ENCODE measurements around the gene ETV7.
A peak's percentile ranks its signal among the peaks of the same experiment; 100 is the strongest.
"Not testable (repeated sequence)": the region's sequence is repeated elsewhere in the genome, so short reads cannot be mapped to it uniquely, and the experiment has no call there.

The ETV7 gene

DNA sequence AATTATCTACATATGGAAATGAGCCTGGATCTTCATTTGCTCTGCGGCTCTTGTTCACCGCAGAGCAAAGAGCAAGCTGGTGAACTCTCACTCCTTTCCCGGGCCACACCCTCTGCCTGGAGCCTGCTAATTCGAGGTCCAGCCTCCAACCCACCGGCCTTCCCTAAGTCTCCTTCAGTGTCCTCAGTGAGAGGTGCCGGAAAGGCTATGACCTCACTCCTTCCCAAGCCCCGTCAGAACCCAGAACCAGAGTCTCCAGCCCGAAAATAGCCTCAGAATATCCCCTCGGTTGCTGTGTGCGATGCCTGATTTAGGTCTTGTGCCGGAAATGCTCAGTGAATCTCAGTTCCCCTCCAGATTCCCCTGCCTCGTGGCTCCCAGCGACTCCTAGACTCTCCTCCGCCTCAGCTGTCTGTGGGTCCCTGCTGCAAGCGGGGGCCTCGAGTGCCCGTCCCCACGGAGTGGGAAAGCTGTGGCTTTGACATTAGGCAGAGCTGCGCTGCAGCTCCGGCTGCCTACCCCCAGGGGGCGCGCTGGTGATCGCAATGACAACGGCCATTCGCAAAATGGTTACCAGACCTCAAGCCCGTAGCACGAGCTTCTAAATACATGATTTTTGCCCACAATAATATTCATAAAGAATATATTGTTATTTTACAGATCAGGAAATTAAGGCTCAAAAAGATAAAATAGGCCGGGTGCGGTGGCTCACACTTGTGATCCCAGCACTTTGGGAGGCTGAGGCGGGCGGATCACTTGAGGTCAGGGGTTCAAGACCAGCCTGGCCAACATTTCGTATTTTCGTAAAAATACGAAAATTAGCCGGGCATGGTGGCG lies 46.6 kb downstream of the ETV7 start:
- DNase-seq (ENCODE audit: low read depth in 2 of 2), result peak; percentile 64 to 69

DNA sequence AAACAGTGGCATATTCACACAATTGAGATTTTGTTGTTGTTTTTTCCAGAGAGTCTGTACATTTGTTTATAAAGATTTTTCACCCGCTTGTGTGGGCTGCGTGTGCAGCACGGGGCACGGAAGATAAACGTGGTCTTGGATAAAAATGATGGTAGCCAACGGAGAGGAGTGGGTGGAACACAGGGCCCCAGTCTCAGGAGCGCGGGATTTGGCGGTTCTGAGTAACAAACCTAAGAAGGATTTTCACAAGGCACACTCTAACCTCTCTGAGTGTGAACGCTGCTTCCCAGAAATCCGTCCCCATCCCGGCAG lies 47.2 kb downstream of the ETV7 start:
- no peak for DNase-seq (ENCODE audit: low read depth in 2 of 2)

DNA sequence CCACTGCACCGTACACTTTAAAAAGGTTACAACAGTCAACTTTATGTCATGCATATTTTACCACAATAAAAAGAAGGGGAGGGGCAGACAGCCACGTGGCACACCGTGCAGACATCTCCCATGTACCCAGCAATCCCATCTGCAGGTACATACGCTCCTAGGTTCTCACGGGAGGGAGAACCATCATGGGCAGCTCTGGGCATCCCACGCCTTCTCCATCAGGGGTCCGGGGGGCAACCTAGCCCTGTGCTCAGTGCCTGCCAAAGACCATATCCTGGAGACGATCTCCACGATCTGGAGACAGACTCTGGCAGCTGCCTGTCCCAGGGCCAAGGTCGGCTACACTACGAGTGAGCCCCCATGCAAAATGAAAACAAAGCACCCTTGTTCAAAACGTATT lies 48.3 kb downstream of the ETV7 start:
- DNase-seq (ENCODE audit: low read depth in 2 of 2), result no peak

DNA sequence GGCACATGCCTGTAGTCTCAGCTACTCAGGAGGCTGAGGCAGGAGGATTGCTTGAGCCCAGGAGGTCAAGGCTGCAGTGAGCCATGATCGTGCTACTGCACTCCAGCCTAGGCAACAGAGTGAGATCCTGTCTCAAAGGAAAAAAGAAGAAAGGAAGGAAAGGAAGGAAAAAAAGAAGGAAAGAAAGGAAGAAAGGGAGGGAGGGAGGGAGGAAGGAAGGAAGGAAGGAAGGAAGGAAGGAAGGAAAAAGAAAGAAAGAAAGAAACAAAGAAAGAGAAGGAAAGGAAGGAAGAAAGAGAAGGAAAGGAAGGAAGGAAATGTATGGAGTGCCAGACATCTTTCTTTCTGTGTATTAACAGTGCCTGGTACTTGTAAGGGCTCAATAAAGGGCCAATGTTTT lies 49.2 kb downstream of the ETV7 start:
- not testable (repeated sequence) for DNase-seq (ENCODE audit: low read depth in 2 of 2)

DNA sequence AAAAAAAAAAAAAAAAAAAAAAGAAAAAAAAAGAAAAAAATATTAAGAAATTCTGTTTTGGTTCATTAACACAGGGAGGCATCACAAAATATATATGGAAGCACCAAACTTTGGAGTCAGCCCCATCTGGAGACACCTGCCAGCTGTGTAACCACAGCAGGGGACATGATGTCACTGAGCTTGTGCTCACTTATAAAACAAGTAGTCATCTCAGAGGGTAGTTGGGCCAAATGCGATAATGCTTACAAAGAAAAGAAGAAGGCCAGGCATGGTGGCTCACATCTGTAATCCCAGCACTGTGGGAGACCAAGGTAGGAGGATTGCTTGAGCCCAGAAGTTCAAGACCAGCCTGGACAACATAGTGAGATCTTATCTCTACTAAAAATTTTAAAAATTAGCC lies 49.7 kb downstream of the ETV7 start:
- DNase-seq (ENCODE audit: low read depth in 2 of 2), result no peak

DNA sequence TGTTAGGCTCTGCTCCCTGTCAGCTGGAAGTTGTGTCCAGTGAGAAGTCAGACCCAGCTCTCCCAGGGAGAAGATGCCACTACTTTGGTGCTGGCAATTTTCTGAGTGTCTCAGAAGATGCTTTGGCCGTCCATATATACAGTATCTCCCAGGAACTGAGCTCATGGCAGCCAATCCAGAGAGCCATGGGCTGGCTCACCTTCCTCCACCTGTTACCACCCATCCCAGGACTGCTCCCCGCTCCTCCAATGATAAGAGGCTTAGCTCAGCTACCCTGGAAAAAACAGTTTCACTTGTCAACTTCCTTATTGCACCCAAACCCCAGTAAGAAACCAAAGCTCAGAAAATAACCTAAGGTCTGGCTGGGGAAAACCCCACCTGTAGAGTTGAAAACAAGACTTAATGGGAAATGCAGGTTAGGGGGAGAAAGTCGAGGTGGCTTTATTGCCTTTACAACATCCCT lies 50.7 kb downstream of the ETV7 start, which contains the start of gene BNIP5:
BNIP5 (minus strand) TSS at position 110 of the 463 bp plus-strand sequence. CDS start 6,198 bp downstream, outside the sequence.
- no peak for DNase-seq (ENCODE audit: low read depth in 2 of 2)

DNA sequence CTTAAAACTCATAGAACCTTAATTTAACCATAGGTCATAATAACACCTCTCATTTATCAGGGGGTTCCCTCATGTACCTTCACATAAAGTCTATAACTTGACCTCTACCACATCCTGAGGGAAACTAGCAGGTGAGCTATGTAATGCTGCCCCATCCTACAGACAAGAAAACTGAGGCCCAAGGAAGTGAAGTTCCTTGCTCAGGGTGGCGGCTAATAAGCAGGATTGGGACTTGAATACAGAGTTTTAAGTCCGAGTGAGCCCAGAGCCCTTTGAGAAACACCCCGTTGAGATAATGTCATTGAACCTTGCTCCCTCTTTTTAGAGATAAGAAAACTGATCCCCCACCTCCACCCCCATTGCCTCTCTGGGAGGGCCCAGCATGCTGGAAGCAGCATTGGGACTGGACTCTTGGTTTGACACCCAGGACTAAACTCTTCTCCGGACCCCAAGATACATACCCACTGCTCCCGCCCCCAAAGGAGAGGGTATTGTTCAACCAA lies 51.2 kb downstream of the ETV7 start:
- DNase-seq (ENCODE audit: low read depth in 2 of 2), result no peak

DNA sequence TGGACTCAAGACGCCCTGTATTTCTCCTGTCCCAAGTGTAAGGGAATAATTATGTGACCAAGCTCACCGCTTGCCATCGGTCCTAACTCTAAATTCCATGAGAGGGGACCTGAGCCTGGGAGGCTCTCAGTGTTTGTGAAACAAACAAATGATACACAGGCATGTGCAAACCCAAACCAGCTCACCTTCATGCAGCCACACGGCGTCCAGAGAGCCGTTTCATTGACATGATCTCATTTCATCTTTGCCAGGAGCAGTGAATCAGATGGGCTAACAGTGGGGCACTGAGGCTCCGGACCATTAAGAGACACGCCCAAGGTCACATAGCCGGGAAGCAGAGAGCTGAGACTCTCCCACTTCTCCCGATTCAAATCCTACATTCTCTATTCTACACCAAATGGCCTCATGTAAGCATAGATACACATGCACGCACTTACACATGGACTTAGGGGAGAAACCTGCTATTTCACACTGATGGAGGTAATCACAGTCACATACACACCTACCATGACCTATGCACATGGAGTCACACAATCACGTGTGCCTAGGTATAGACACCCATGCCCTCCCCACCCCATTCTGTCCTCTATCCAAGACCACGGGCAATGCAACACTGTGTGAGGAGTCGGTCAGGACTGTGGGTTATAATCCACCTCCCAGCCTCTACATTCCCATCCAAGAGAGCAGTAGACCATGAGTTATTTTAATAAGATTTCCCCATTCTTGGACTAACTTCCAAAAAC lies 51.8 kb downstream of the ETV7 start:
- DNase-seq (ENCODE audit: low read depth in 2 of 2), result no peak

DNA sequence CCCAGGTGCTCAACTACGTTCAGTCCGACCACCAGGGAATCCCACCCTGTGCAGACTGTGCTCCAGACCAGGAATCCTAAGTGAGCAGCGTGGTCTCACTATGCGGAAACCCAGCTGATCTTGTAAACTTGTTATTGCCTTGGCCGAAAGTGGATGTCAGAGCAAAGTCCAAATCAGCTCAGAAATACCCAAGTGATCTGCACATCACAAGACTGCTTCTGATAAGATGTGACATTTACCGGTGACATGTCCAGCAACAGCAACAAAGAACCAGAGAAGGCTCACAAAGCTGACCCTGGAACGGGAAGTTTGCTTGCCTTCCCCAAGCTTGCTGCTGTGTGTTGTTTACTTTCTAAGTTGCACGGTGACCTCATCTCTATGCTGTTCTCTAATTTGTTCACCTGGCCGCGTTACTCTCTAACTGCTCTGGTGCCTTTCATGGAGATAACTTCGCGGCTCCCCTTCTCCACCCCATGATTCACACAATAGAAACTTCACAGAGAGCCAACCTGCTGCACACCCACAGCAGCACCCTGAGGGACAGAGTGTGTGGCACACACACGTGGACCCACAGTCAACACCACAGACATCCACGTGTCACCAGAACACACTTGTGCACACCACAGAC lies 52.5 kb downstream of the ETV7 start:
- DNase-seq (ENCODE audit: low read depth in 2 of 2), result no peak

DNA sequence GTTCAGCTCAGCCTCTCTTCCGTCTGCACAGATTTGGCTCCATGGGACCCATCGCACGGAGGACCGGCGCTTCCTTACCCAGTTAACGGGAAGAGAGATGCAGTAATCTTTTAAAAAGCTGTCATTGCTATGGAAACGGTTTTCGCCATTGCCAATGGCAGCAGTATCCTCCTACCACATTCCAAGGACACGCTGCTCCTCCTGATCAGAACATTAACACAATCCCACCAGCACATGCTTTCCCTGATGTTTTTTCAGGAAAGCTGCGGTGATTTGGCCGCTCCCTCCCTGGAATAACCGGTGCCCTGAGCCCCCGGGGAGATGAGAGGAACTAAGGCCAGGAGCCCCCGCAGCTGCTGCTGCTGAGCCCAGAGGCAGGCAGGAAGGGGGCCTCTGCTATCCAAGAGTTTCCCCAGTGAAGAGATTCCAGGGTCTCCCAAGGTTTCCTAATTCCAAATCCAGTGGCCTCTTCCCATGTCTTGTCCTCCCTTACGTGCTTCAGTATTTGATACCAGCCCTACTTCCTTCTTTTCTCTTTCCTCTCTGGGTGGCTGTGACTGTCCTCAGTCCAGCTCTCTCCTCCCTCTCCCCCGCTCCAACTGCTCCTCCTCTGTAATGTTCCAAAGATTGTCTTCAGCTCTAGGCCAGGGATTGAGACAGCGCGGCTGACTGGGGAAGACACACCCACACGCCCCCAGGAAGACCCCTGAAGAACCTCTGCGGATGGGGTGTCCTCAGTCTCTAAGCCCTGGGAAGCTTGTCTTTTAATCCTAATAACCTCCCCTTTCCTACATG lies 53.3 kb downstream of the ETV7 start:
- DNase-seq (ENCODE audit: low read depth in 2 of 2), result no peak

DNA sequence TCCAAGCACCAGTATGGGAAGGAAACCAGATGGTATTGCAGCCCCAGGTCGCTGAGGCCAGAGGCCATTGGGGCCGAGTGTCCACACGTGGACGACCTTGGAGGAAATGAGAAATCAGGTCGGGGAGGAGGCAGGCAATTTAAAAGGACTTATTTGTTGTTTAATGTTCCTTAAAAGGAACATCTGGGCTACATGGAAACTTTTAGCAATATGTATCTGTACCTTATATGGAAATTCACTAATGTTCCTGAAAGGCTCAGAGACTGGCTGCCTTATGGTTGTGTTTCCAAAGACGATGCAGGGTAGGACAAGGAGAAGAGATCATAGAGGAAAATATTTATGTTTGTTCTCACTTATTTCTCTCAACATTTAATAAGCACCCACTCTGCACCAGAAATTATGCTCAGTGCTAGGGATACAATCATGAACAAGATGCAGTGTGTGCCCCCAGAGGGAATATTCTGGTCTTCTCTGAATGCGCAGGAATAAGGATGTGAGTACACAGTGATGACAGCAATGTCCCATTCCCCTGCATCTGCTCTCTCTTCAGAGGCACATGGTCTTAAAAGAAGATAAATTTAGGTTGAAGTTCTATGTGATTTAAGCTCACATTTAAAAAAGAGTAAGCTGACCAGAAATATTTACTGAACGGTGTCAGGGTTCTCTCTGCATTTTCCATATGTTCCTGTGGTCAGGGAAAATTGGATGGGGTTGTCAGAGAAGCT lies 54.1 kb downstream of the ETV7 start:
- no peak for DNase-seq (ENCODE audit: low read depth in 2 of 2)

DNA sequence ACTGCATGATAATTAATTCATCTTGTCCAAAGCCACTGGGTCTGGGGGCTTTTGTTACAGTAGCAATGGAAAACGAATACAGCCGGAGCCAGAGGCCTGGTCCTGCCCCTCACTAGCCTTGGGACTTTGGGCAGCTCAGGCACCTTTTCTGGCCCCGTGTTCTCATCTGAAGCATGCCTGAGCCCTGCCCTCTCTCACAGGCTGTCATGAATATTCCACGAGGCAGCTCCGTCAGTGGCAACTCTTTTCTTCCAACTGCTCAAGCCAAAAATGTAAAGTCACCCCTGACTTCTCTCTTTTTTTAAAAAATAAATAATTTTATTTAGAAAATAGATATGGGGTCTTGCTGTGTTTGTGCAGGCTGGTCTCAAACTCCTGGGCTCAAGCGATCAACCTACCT lies 56.1 kb downstream of the ETV7 start:
- DNase-seq (ENCODE audit: low read depth in 2 of 2), result no peak

DNA sequence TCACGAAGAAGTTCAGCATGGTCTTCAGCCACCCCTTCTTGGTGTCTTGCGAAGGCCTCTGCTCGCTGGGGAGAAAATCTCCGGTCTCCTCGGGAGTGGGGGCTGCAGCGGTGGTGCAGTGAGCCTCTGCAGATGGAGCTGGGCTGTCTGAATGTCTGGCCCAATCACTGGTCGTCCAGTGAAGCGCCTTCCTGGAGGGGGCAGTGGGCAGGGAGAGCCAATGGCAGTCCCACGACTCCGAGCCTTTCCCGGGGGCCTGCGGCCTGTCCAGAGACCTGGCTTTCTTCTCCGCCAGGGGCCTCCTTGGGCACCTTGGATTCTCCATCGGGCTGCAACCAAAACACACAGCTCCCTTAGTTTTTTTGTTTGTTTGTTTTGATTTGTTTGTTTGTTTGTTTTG lies 57.1 kb downstream of the ETV7 start:
- no peak for DNase-seq (ENCODE audit: low read depth in 2 of 2)

DNA sequence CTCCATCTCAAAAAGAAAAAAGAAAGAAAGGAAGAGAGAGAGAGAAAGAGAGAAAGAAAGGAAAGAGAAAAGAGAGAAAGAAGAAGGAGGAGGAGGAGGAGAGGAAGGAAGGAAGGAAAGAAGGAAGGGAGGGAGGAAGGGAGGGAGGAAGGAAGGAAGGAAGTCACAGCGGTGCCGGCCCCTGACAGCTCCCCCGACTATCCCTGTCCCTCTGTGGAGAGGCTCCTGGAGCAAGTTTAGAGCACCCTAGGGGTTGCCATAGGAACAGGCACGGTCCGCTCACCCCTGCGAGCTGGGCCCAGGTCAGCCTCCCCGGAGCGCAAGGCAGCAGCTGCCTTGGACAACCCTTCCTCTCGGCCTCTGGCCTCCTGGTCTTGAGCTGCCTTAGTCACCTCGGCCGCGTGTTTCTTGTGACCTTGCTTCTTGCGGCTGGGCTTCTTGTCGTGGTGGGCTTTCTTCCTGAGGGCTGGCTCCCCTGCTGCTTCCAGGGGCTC lies 57.6 kb downstream of the ETV7 start:
- DNase-seq (ENCODE audit: low read depth in 2 of 2), result no peak

DNA sequence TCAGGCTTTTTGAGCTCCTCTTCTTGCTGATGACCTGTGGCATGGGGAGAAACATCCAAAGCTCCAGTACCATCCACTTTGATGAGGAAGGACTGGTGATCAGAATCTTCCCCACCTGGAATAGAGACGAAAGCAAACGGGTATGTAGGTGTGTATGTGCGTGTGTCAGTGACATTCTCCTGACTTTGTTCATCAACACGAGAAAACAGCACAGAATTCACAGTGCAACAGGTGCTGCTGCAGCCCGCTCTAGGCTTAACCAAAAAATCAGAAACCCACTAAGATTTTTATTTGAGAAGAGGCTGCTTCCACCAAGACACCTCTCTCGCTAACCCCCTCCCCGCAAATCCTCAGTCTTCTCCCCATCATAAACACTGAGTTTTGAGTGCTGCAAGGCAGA lies 58.9 kb downstream of the ETV7 start:
- no peak for DNase-seq (ENCODE audit: low read depth in 2 of 2)

DNA sequence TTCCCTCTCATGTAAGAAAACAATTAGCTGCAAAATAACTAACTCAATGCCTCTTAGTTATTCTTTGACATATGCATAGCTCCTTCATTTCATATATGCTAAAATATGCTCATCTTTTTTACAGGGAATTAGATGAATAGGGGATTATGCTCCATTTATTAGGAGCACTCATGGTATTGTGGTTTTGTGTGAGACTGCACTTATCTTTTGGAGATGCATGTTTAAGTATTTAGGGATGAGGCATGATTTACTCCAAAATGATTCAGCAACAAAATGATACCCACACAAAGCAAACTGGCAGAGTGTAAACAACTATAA lies 59.6 kb downstream of the ETV7 start:
- DNase-seq (ENCODE audit: low read depth in 2 of 2), result no peak

DNA sequence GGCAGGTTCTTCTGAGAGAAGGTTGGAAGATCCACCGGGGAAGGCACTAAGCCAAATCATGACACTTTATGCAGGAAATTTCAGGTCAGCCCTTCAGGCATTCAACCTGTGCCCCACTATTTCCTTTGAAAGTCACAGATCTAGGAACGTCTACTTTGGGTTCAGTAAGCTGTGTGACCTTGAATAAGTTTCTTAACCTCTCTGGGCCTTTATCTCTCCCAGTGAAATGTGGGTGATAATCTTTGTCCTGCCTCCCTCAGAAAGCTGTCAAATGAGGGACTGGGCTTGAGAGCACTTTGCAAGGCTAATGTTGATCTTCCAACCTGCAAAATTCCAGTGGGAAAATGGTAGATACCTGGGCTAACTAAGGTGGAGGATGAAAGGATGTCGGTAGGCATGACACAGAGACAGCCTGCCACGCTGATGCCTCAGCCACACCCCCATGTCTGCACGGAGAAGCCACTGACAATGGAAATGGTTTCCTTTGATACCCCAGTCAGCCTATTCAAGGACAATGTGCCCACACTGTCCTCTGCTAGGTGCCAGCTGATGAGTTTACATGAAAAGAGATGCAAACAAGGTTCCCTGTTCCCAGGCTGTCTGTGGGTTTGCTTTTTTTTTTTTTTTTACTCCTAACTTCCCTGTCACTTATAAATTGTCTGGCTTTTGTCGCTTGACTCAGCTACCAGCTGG lies 60.1 kb downstream of the ETV7 start:
- DNase-seq (ENCODE audit: low read depth in 2 of 2), result no peak

DNA sequence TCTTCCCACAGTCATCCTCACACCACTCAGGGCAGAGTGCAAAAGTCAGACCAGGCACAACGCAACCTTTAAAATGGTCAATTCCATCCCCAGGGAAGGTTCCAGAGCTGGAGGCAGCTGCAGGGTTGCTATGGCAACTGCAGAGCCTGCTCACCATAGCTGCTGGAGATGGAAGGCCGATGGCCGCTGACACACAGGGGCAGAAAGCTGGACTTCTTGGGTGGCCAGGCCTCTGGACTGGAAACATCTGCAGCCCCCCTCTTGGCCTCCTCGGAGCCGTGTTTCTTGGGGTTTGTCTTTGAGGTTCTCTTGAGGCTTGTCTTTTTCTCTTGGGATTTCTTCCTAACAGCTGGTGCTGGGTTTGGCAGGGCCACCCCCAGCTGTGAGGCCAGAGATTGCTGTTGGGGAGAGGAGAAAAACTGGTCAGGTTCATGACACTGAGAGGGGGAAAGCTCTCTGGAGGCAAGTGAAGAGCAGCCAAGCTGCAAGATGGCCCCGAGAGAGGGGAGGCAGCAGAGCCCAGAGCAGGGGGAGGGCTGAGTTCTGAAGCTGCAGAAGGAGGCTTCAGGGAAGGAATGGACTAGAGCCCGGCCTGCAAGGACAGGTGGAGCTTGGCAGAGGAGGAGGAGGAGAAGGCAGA lies 61.0 kb downstream of the ETV7 start:
- DNase-seq (ENCODE audit: low read depth in 2 of 2), result no peak

DNA sequence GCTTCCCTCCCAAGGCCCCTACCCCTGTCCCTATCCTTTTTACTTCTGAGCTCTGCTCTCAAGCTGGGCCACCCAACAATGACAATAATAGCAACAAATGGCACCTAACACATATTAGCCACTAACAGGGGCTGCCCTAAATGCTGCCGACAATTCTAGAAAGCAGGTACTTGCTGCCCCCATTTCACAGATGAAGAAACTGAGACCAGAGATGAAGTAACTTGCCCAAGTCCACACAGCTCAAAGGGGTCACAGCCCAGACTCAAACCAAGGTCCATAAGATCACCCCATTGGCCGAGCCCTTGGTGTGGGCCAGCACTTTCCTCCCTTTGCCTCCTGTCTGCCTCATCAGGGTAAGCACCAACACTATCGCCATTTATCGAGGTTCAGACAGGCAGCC lies 62.8 kb downstream of the ETV7 start:
- no peak for DNase-seq (ENCODE audit: low read depth in 2 of 2)

DNA sequence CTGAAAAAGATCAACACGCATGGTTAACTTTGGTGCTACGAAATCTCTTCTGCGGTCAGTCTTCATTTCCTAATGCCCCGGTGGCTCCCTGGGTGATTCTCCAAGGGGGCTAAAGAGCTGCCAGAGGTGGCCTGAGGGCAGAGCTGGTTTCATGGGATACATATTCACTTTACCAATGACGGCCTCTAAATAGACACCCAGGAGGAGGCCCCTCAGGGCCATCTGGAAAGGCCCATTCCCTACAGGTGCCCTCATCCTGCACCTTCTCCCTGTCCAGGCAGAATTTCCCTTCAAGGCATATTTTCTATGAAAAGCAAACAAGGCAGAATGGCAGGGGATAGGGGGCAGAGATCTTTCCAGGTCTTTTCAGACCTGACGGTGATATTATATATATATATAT lies 63.3 kb downstream of the ETV7 start:
- DNase-seq (ENCODE audit: low read depth in 2 of 2), result no peak

Measured in stimulated activated CD4-positive, alpha-beta T cell treated with anti-CD3 and anti-CD28 coated beads, Interleukin-4, amount 100 ng/mL, for 48 hours (primary cell).